ENCODE data around the gene NTRK2.

DNA sequence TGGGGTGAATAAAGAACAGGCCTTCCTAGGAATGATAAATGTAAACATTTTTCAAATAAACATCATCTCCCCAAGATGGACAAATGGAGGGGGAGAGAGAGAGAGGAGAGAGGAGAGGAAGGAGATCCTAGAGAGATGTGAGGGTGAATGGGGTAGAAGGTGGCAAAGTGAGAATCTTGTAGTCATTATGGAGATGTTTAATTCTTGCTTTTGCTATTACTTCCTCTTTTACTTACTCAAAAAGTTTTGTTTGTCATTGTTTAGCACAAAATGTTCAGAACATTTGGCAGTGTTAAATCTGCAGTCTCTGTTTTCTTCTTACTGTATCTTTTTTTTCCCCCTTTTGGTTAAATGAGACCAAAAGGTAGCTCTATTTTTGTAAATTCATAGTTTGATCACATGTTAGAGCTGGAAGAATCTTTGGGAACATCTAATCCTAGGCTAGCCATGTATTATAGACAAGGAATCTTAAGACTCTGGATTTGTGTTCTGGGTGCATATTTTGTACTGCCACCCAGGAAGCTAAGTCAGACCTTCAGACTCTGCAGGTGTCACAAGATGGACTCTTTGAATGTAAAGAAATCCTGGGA lies 266.1 kb downstream of the NTRK2 start:
- TF ChIP-seq, protein P1, sequence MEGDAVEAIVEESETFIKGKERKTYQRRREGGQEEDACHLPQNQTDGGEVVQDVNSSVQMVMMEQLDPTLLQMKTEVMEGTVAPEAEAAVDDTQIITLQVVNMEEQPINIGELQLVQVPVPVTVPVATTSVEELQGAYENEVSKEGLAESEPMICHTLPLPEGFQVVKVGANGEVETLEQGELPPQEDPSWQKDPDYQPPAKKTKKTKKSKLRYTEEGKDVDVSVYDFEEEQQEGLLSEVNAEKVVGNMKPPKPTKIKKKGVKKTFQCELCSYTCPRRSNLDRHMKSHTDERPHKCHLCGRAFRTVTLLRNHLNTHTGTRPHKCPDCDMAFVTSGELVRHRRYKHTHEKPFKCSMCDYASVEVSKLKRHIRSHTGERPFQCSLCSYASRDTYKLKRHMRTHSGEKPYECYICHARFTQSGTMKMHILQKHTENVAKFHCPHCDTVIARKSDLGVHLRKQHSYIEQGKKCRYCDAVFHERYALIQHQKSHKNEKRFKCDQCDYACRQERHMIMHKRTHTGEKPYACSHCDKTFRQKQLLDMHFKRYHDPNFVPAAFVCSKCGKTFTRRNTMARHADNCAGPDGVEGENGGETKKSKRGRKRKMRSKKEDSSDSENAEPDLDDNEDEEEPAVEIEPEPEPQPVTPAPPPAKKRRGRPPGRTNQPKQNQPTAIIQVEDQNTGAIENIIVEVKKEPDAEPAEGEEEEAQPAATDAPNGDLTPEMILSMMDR (IDR thresholded peaks at IDR 0.05), result no peak
- TF ChIP-seq POLR2A (IDR thresholded peaks at IDR 0.05), result no peak
